ENCODE data around the gene ZNF438. TPM values are rescaled to one million over a fixed set of nuclear protein-coding genes. Genes with fewer than 3 reads are reported as not detected.
A peak's percentile ranks its signal among the peaks of the same experiment; 100 is the strongest.

ZNF438 gene
- total RNA-seq, 1 donor, result 8.0 TPM

DNA sequence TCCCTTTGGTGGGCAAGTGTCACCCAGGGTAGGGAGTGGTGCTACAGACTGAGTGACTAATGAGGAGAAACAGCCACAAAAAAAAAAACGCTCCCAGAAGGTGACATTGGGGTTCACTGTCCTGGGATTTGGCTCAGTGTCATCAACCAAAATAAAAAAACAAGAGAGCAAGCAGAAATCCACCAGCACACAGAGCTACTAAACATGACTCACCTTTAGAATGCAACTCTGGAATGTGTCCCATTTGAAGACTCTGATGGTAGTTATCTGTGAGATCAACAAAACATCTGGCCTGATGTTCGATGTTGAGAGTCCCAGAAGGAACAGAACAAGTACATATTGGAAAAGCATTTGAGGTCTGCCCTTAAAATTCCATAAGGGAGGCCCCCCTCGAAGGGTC is 201.8 kb downstream of the ZNF438 start:
- no peak overlapping the region for H3K4me3 ChIP-seq (ENCODE audit: low read depth, low read length)
- TF ChIP-seq, protein P1, sequence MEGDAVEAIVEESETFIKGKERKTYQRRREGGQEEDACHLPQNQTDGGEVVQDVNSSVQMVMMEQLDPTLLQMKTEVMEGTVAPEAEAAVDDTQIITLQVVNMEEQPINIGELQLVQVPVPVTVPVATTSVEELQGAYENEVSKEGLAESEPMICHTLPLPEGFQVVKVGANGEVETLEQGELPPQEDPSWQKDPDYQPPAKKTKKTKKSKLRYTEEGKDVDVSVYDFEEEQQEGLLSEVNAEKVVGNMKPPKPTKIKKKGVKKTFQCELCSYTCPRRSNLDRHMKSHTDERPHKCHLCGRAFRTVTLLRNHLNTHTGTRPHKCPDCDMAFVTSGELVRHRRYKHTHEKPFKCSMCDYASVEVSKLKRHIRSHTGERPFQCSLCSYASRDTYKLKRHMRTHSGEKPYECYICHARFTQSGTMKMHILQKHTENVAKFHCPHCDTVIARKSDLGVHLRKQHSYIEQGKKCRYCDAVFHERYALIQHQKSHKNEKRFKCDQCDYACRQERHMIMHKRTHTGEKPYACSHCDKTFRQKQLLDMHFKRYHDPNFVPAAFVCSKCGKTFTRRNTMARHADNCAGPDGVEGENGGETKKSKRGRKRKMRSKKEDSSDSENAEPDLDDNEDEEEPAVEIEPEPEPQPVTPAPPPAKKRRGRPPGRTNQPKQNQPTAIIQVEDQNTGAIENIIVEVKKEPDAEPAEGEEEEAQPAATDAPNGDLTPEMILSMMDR (IDR thresholded peaks at IDR 0.05; ENCODE audit: insufficient read depth, low read length), result no peak
- DNase-seq (ENCODE audit: low read depth), result peak; percentile 57

DNA sequence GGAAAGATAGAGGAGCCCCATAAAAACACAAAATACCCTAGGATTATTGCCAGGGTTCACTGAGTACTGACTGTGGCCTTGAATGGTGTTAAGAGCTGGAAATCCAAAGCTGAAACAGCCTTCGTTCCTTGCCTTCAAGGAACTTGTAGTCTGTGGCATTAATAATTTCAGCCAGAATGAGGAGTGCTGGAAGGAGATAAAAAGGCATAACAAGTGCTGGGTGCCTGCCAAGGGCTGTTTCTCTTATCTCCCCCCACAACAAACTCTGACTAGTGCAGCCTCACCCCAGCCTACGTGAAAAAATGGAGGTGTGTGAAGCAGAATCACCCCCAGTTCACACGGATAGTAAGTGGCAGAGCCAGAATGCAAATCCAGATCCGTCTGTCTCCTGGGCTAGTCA is 203.0 kb downstream of the ZNF438 start:
- no peak overlapping the region for H3K4me3 ChIP-seq (ENCODE audit: low read depth, low read length)
- TF ChIP-seq, protein P1 (IDR thresholded peaks at IDR 0.05; ENCODE audit: insufficient read depth, low read length), result no peak
- peak; percentile 56 for DNase-seq (ENCODE audit: low read depth)

DNA sequence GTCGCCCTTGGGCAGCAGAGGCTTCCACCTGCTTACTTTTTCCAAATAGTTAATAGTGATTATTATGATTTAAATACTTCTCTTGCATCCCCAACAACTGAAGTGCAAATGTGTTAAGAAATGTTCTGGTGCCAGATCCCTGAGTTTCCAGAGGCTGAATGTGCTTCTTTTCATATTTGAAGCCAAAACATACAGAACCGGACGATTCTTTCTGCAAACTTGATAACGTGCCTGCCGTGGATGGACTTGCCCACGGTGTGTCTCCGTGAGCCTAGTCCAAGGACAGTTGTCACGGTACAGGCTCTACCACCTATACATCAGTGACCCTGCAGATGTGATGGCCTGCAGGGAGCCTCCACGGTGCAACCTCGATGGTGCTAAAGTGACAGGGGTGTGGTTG is 203.5 kb downstream of the ZNF438 start:
- no peak overlapping the region for H3K4me3 ChIP-seq (ENCODE audit: low read depth, low read length)
- TF ChIP-seq, protein P1 (IDR thresholded peaks at IDR 0.05; ENCODE audit: insufficient read depth, low read length), result no peak
- no peak for DNase-seq (ENCODE audit: low read depth)

DNA sequence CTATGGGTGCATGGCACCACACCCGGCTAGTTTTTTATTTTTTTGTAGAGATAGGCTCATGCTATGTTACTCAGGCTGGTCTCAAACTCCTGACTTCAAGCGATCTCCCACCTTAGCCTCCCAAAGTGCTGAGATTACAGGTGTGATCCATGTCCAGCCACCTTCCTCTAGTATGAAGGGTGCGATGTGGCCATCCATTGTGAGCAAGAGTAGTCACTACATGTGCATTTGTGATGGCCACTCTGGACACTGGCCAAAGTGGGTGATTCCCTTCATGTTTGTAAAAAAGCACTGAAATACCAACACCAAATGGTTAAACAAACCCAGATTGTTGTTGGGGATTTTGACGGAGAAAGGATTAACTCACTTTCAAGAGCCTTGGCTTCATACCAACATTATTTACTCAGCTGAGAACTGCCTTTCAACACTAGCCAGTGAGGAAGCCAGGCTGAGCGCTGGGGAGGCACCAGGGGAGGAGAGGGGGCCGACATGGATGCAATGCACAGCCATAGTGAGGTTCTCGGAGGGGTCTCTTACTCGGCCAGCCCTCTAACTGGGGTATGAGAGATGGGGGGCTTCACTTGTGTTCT is 204.0 kb downstream of the ZNF438 start:
- TF ChIP-seq, protein P1 (IDR thresholded peaks at IDR 0.05; ENCODE audit: insufficient read depth, low read length), result no peak
- DNase-seq (ENCODE audit: low read depth), result peak; percentile 62
- H3K4me3 ChIP-seq (ENCODE audit: low read depth, low read length), result no peak overlapping the region

DNA sequence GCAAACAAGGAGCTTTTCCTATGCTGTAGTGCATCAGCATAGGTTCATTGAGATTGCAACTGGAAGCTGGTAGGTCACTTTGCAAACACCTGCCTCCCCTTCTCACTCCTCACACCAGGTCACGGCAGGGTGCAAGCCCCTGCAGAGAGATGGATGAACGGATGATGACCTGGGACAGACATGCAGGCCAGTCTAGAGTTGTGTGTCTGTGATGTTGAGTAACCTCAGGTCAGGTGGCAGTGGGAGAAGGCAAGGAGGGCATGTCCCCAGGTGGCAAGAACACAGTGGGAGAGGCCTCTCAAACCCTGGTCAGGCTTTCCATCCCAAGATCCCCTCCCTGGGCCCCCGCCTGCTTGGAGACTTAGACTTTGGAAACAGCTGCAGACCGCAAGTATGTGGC is 205.0 kb downstream of the ZNF438 start:
- no peak for DNase-seq (ENCODE audit: low read depth)
- TF ChIP-seq, protein P1 (IDR thresholded peaks at IDR 0.05; ENCODE audit: insufficient read depth, low read length), result no peak
- H3K4me3 ChIP-seq (ENCODE audit: low read depth, low read length), result no peak overlapping the region

DNA sequence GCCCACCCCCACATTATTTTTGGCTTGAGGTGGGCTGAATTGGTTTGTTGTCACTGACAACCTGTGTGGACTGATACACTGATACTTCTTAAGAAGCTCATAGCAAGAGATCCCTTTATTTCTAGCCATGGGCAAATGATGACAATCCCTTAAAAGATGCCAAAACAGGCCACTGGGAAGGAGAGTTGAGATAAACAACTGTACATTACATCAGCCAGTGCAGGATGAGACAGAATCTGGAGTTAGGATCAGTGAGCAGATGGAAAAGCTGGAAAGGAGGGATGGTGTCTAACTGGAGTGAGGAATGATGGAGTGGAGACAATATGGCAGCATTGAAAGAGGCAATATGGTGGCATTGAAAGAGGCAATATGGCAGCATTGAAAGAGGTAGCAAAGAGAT is 206.2 kb downstream of the ZNF438 start:
- no peak overlapping the region for H3K4me3 ChIP-seq (ENCODE audit: low read depth, low read length)
- TF ChIP-seq, protein P1 (IDR thresholded peaks at IDR 0.05; ENCODE audit: insufficient read depth, low read length), result no peak
- DNase-seq (ENCODE audit: low read depth), result peak; percentile 71

DNA sequence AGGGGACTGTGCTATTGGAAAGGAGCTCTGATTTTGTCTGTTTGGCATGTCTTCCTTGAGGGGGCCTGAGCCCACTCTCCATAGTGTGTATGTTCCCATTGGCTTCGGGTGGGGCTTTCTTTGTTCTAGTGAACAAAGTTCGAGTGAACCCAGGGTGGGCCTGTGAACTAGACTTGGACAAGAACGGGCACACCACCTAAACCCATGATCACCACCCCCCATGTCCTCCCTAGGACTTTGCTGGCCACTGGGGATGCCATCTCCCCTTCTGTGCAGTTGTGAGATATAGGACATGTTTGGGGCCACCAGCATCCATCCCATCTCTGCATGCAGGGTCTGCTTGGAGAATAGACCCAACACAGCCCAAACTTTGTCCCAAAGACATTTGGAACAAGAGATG is 206.6 kb downstream of the ZNF438 start:
- TF ChIP-seq, protein P1 (IDR thresholded peaks at IDR 0.05; ENCODE audit: insufficient read depth, low read length), result no peak
- no peak for DNase-seq (ENCODE audit: low read depth)
- no peak overlapping the region for H3K4me3 ChIP-seq (ENCODE audit: low read depth, low read length)
